KMS-11 (cell line): ENCODE measurements around the gene USP24.

Source experiments
- H2AFZ ChIP-seq: fragments of 200-600 bp; sonication (generic); 2 replicates; pipeline ENCODE4 v1.6.1; 2016; ENCODE audit warnings: antibody characterized with exemption, mixed run types, low read depth
- H3K27ac ChIP-seq: fragments of 200-600 bp; sonication (generic); 2 replicates; pipeline ENCODE4 v1.6.1; 2016; ENCODE audit warnings: mild to moderate bottlenecking, mixed run types
- H3K27me3 ChIP-seq: fragments of 200-600 bp; sonication (generic); 2 replicates; pipeline ENCODE4 v1.6.1; 2017; ENCODE audit warnings: mild to moderate bottlenecking, low read depth, mixed run types, moderate library complexity; ENCODE audit not compliant: insufficient read depth
- H3K36me3 ChIP-seq: fragments of 200-600 bp; sonication (generic); 2 replicates; pipeline ENCODE4 v1.6.1; 2017; ENCODE audit warnings: mild to moderate bottlenecking, mixed run types; ENCODE audit not compliant: insufficient read depth
- H3K4me1 ChIP-seq: fragments of 200-600 bp; sonication (generic); 2 replicates; pipeline ENCODE4 v1.6.1; 2016; ENCODE audit warnings: mild to moderate bottlenecking, low read depth, mixed run types; ENCODE audit not compliant: poor library complexity, severe bottlenecking
- H3K4me2 ChIP-seq: fragments of 200-600 bp; sonication (generic); 2 replicates; pipeline ENCODE4 v1.7.0; 2016; ENCODE audit warnings: mild to moderate bottlenecking, mixed run types
- H3K4me3 ChIP-seq: fragments of 200-600 bp; sonication (generic); IDR thresholded peaks from 2 replicates; pipeline ENCODE4 v1.6.1; 2017; ENCODE audit warnings: low read depth, low read length, mixed read lengths; ENCODE audit not compliant: insufficient read depth
- H3K79me2 ChIP-seq: fragments of 200-600 bp; sonication (generic); 2 replicates; pipeline ENCODE4 v1.6.1; 2016; ENCODE audit warnings: low read depth, mixed run types; ENCODE audit not compliant: insufficient read depth
- H3K9ac ChIP-seq: fragments of 200-600 bp; sonication (generic); 2 replicates; pipeline ENCODE4 v1.6.1; 2016; ENCODE audit warnings: mild to moderate bottlenecking, mixed run types
- H4K20me1 ChIP-seq: fragments of 200-600 bp; sonication (generic); 2 replicates; pipeline ENCODE4 v1.6.1; 2016; ENCODE audit warnings: mild to moderate bottlenecking, mixed run types; ENCODE audit not compliant: insufficient read depth
- TF ChIP-seq, protein P1 (sequence below): fragments of 200-600 bp; sonication (generic); conservative IDR thresholded peaks from 2 replicates; pipeline ENCODE4 v1.6.1; 2017; ENCODE audit warnings: low read depth, mild to moderate bottlenecking, antibody characterized with exemption, low read length, moderate library complexity, mixed read lengths

The USP24 gene

DNA sequence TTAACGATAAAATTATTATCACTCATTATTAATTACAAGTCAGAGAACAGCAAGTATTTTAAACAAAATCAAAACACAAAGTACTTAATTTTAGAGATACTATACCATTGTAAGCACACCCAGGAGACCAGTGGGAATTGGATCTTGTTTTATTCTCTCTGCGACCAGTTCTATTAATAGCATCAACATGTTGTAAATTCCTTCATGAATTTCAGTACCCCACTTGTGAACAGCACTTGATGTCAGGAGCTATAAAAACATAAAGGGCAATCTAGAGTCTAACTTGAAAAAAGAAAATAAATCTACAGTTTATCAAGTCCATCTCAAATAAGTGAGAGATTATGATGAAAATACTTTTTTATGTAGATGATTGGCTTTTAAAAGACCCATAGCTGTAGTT, 42.9 kb downstream of the USP24 start:
- H3K4me2 ChIP-seq, result no peak overlapping the region
- no peak overlapping the region for H3K27ac ChIP-seq
- no peaks in the 10 kb centered on the region for H3K27me3 ChIP-seq
- H3K9ac ChIP-seq, result no peak overlapping the region
- H4K20me1 ChIP-seq, result no peaks in the 10 kb centered on the region
- H3K4me1 ChIP-seq, result no peaks in the 10 kb centered on the region
- H2AFZ ChIP-seq, result no peak overlapping the region
- no peak overlapping the region for H3K4me3 ChIP-seq
- H3K79me2 ChIP-seq, result no peaks in the 10 kb centered on the region
- H3K36me3 ChIP-seq, result no peaks in the 10 kb centered on the region
- TF ChIP-seq, protein P1, sequence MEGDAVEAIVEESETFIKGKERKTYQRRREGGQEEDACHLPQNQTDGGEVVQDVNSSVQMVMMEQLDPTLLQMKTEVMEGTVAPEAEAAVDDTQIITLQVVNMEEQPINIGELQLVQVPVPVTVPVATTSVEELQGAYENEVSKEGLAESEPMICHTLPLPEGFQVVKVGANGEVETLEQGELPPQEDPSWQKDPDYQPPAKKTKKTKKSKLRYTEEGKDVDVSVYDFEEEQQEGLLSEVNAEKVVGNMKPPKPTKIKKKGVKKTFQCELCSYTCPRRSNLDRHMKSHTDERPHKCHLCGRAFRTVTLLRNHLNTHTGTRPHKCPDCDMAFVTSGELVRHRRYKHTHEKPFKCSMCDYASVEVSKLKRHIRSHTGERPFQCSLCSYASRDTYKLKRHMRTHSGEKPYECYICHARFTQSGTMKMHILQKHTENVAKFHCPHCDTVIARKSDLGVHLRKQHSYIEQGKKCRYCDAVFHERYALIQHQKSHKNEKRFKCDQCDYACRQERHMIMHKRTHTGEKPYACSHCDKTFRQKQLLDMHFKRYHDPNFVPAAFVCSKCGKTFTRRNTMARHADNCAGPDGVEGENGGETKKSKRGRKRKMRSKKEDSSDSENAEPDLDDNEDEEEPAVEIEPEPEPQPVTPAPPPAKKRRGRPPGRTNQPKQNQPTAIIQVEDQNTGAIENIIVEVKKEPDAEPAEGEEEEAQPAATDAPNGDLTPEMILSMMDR, result no peak

DNA sequence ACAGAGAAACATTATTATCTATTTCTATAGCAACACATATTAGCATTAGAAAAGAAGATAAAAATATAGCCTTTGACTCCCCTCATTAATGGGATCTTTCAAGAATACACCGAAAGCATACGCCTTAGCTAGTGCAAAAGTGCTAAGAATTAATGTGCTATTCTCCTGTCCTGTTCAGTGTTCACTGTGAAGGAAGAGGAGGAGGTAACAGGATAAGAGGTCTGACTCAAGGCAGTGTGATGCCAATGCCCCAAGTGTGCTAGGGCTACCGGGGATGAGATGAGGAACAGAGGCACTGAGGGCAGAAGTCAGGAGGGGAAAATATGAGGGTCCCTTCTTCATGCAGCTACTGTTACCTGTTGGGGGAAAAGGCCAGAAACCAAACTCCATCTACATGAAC, 43.5 kb downstream of the USP24 start:
- TF ChIP-seq, protein P1, result no peak
- no peaks in the 10 kb centered on the region for H3K36me3 ChIP-seq

DNA sequence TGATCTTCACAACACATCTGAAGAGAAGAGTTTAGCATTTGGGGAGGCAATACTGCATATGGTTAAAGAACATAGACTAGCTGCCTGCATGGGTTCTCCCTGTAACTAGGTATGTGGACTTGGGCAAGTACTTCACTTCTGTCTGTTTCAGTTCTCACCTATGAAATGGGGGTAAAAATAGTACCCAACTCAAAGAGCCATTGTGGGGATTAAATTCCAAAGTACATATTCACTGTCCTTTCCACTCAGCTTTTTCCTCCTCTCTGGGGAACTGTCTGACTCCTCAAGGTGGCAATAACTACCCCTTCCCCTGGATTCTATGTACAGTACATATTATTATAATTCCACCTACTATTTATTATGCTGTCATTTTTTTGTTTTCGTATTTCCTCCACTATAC, 44.7 kb downstream of the USP24 start:
- Histone ChIP-seq H3K27ac (no peak overlapping the region), H3K9ac (no peak overlapping the region), H3K4me3 (no peak overlapping the region), H3K4me1 (peaks cover 5% of the 10 kb centered on the region), H3K27me3 (no peaks in the 10 kb centered on the region), H3K79me2 (no peaks in the 10 kb centered on the region), H2AFZ (no peak overlapping the region), H3K4me2 (no peak overlapping the region), H3K36me3 (no peaks in the 10 kb centered on the region), H4K20me1 (no peaks in the 10 kb centered on the region)
- TF ChIP-seq, protein P1, result no peak

More for the DNA sequence above, 43.5 kb downstream of the USP24 start:
- Histone ChIP-seq H2AFZ (no peak overlapping the region), H3K27me3 (no peaks in the 10 kb centered on the region), H3K27ac (no peak overlapping the region), H4K20me1 (no peaks in the 10 kb centered on the region), H3K4me3 (no peak overlapping the region), H3K79me2 (no peaks in the 10 kb centered on the region), H3K4me1 (no peaks in the 10 kb centered on the region), H3K4me2 (no peak overlapping the region), H3K9ac (no peak overlapping the region)

DNA sequence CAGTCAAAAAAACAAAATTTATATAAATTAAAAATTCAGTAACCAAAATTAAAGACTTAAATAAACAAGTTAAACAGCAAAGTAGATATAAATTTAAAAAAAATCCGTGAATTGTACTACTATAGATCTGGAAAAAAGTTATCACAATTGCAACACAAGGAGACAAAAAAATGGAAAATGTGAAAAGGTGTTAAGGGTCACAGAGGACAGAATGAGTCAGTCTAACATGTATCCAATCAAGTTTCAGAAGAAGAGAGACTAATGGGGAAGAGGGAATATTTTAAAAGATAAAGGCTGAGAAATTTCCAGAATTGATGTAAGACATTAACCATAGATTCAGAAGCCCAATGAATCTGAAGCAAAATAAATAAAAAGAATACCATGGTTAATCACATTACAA, 46.0 kb downstream of the USP24 start:
- TF ChIP-seq, protein P1, result no peak
- peaks cover 13% of the 10 kb centered on the region for H3K4me1 ChIP-seq
- H3K27ac ChIP-seq, result no peak overlapping the region
- no peaks in the 10 kb centered on the region for H4K20me1 ChIP-seq
- H2AFZ ChIP-seq, result no peak overlapping the region
- H3K27me3 ChIP-seq, result no peaks in the 10 kb centered on the region
- no peaks in the 10 kb centered on the region for H3K79me2 ChIP-seq
- H3K36me3 ChIP-seq, result no peaks in the 10 kb centered on the region
- H3K4me3 ChIP-seq, result no peak overlapping the region
- H3K9ac ChIP-seq, result no peak overlapping the region
- no peak overlapping the region for H3K4me2 ChIP-seq
